ENCODE measurements around the gene ACTL6A. TPM values are rescaled to one million over a fixed set of nuclear protein-coding genes. Genes with fewer than 3 reads are reported as not detected.

The ACTL6A gene
- total RNA-seq, 1 experiment from 2014 or later, result 61.9 TPM

GRCh38 chr3:179546814-179547241 lies 15.9 kb upstream of the ACTL6A start:
- DNase-seq (ENCODE audit: low read depth, low spot score) (no peak), ATAC-seq (no peak)
- ChIA-PET RAD21 (ENCODE audit: low non-redundant PET in 1 of 2, low total read pairs in 2 of 2, uncharacterized antibody in 2 of 2, unreplicated experiment in 2 of 2) (no interaction called here), POLR2A (no interaction called here), CTCF (no interaction called here)
- Histone ChIP-seq H3K27me3 (ENCODE audit: insufficient read depth, low read length) (no peaks in the 10 kb centered on the region), H3K9ac (ENCODE audit: low read length) (no peak overlapping the region), H3K4me1 (ENCODE audit: control insufficient read depth in 1 of 2, insufficient read depth in 2 of 2, low read length in 2 of 2) (no peaks in the 10 kb centered on the region), H3K36me3 (ENCODE audit: control insufficient read depth in 1 of 2, insufficient read depth in 2 of 2, low read length in 2 of 2) (no peaks in the 10 kb centered on the region), H2AFZ (ENCODE audit: low read depth, low read length, poor library complexity, severe bottlenecking) (no peak overlapping the region), H3K79me2 (ENCODE audit: insufficient read depth, low read length) (no peaks in the 10 kb centered on the region), H4K20me1 (ENCODE audit: insufficient read depth) (no peaks in the 10 kb centered on the region), H3K27ac (ENCODE audit: low read depth, low read length) (no peak overlapping the region), H3K4me2 (ENCODE audit: low read length) (no peak overlapping the region), H3K4me3 (replicated peaks in 1 of 2; ENCODE audit: low read depth in 1 of 2, low read length in 2 of 2) (no peak overlapping the region), H3K9me2 (ENCODE audit: insufficient read depth) (no peaks in the 10 kb centered on the region), H3K9me3 (ENCODE audit: control insufficient read depth in 1 of 2, insufficient read depth in 1 of 2, low read depth in 1 of 2, low read length in 2 of 2) (no peaks in the 10 kb centered on the region)
- no TSS peak for BruUV-seq (replicated peaks)
- intact Hi-C loops (cut with micrococcal nuclease), result no loop called here
- no peak for TF ChIP-seq ATF3 (IDR thresholded peaks at IDR 0.05)
- no peak for TF ChIP-seq YY1 (IDR thresholded peaks at IDR 0.05; ENCODE audit: extremely low read depth, insufficient replicate concordance, low read depth, low read length)
- TF ChIP-seq POLR2A (IDR thresholded peaks at IDR 0.05; ENCODE audit: borderline replicate concordance, extremely low read depth, insufficient read depth, insufficient read length), result no peak
- no peak for TF ChIP-seq ZBTB33 (IDR thresholded peaks at IDR 0.05; ENCODE audit: extremely low read depth, insufficient replicate concordance, low read length)
- TF ChIP-seq ELF1 (IDR thresholded peaks at IDR 0.05; ENCODE audit: borderline replicate concordance, low read depth), result no peak
- TF ChIP-seq EZH2phosphoT487 (IDR thresholded peaks at IDR 0.05; ENCODE audit: borderline replicate concordance), result no peak
- no peak for TF ChIP-seq CEBPB (IDR thresholded peaks at IDR 0.05; ENCODE audit: low read depth)
- no peak for TF ChIP-seq SP1 (IDR thresholded peaks at IDR 0.05; ENCODE audit: low read depth)
- TF ChIP-seq ZNF274 (IDR thresholded peaks at IDR 0.05; ENCODE audit: low read depth, low read length), result no peak

Data from HCT116 (cell line).